Measurements from ENCODE around the gene NRCAM. TPM values are rescaled to one million over a fixed set of nuclear protein-coding genes. Genes with fewer than 3 reads are reported as not detected.
"Not testable (repeated sequence)": the region's sequence is repeated elsewhere in the genome, so short reads cannot be mapped to it uniquely, and the experiment has no call there.

The NRCAM gene
- polyA plus RNA-seq, 2 of the 4 experiments (the other 2 are of a cell fraction): 129 to 210 TPM

- DNase-seq (ENCODE audit: low read depth in 1 of 2, low spot score in 1 of 2); POLR2A ChIA-PET: not testable (repeated sequence)
- CTCF ChIA-PET: interaction anchor here (1.7 kb wide), 1 partner anchor 52 kb away, joined by 3 read pairs; no protein-coding TSS in a partner anchor
Observed at GRCh38 chr7:108393097-108393496, 63.1 kb downstream of the NRCAM start.

GRCh38 chr7:108387686-108388085, 68.5 kb downstream of the NRCAM start:
- ATAC-seq; H3K9me3 ChIP-seq; FAIRE-seq; H3K4me2 ChIP-seq; DNase-seq (ENCODE audit: low read depth in 1 of 2, low spot score in 1 of 2); CTCF ChIA-PET; H3K27ac ChIP-seq; POLR2A ChIA-PET; H3K4me3 ChIP-seq: not testable (repeated sequence)
- WGBS (ENCODE audit: missing lambda C conversion rate): 74% methylated on average over 2 of the region's 2 CpGs
- H3K4me1 ChIP-seq: peaks cover 14% of the 10 kb centered on the region; the same call in 1 of the 3 replicates

More at GRCh38 chr7:108393097-108393496, 63.1 kb downstream of the NRCAM start:
- not testable (repeated sequence) for H3K9me3 ChIP-seq, FAIRE-seq, H3K4me1 ChIP-seq, H3K4me3 ChIP-seq, ATAC-seq, H3K27ac ChIP-seq, H3K4me2 ChIP-seq
- WGBS (ENCODE audit: missing lambda C conversion rate): 95% methylated on average over 10 of the region's 10 CpGs

DNA sequence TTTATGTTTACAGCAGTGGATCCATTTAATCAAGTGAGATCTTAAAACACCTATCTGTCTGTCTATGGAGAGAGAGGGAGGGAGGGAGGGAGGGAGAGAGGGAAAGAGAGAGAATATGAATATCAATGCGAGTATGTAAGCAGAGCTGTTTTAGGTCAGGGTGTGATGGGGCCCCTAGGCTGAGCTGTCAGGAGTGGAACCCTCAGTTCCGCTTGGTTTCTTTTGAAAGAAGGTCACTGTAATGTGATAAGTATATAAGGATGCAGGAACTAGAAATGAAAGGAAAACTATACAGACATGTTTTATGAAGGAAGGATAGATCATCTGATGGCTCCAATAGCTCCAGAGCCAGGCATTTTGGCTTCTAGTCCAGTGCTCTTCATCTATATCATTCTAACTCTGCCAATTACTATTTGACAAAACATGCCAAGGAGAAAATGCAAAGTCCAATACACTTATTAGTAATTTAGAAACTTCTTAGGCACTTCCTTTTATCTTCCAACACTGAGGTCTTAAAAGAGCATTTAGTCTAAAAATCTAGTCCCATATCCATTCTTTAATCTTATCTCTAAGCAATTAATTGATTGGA, 70.3 kb downstream of the NRCAM start:
- WGBS (ENCODE audit: missing lambda C conversion rate): 90% methylated on average over 2 of the region's 2 CpGs
- peak in 1 of 2 experiments; percentile 38; a peak in 2 of 6 replicates for ATAC-seq

More for the DNA sequence above, 70.3 kb downstream of the NRCAM start:
- no peak overlapping the region for H3K4me2 ChIP-seq
- H3K4me1 ChIP-seq: peaks cover 14% of the 10 kb centered on the region; the same call in 1 of the 3 replicates
- CTCF ChIA-PET: interaction anchor here (0.6 to 2.5 kb wide), 4 partner anchors 21 to 44 kb away, joined by 3 to 8 read pairs (median 4); no protein-coding TSS in a partner anchor
- POLR2A ChIA-PET: no interaction called here
- no peak overlapping the region; a peak in 1 of 6 replicates for H3K27ac ChIP-seq
- TF ChIP-seq CBX8 (IDR thresholded peaks at IDR 0.05) (no peak), HEYL (CRISPR knock-in tag; IDR thresholded peaks at IDR 0.05) (no peak), EHF (CRISPR knock-in tag; IDR thresholded peaks at IDR 0.05) (no peak), HOXB13 (CRISPR knock-in tag; IDR thresholded peaks at IDR 0.05; ENCODE audit: low read depth) (no peak), RNF2 (IDR thresholded peaks at IDR 0.05; ENCODE audit: borderline replicate concordance, low read depth) (no peak), NPAS2 (CRISPR knock-in tag; IDR thresholded peaks at IDR 0.05; ENCODE audit: borderline replicate concordance) (no peak), ZSCAN20 (CRISPR knock-in tag; IDR thresholded peaks at IDR 0.05) (no peak), CEBPB (IDR thresholded peaks at IDR 0.05) (no peak), BCL3 (IDR thresholded peaks at IDR 0.05) (no peak)
- TF ChIP-seq, protein P1, sequence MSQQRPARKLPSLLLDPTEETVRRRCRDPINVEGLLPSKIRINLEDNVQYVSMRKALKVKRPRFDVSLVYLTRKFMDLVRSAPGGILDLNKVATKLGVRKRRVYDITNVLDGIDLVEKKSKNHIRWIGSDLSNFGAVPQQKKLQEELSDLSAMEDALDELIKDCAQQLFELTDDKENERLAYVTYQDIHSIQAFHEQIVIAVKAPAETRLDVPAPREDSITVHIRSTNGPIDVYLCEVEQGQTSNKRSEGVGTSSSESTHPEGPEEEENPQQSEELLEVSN (IDR thresholded peaks at IDR 0.05; ENCODE audit: borderline replicate concordance, low read depth): no peak
- TF ChIP-seq, protein P2, sequence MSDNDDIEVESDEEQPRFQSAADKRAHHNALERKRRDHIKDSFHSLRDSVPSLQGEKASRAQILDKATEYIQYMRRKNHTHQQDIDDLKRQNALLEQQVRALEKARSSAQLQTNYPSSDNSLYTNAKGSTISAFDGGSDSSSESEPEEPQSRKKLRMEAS (IDR thresholded peaks at IDR 0.05): no peak
- TF ChIP-seq, protein P3, sequence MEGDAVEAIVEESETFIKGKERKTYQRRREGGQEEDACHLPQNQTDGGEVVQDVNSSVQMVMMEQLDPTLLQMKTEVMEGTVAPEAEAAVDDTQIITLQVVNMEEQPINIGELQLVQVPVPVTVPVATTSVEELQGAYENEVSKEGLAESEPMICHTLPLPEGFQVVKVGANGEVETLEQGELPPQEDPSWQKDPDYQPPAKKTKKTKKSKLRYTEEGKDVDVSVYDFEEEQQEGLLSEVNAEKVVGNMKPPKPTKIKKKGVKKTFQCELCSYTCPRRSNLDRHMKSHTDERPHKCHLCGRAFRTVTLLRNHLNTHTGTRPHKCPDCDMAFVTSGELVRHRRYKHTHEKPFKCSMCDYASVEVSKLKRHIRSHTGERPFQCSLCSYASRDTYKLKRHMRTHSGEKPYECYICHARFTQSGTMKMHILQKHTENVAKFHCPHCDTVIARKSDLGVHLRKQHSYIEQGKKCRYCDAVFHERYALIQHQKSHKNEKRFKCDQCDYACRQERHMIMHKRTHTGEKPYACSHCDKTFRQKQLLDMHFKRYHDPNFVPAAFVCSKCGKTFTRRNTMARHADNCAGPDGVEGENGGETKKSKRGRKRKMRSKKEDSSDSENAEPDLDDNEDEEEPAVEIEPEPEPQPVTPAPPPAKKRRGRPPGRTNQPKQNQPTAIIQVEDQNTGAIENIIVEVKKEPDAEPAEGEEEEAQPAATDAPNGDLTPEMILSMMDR (IDR thresholded peaks at IDR 0.05): no peak
- TF ChIP-seq, protein P4, sequence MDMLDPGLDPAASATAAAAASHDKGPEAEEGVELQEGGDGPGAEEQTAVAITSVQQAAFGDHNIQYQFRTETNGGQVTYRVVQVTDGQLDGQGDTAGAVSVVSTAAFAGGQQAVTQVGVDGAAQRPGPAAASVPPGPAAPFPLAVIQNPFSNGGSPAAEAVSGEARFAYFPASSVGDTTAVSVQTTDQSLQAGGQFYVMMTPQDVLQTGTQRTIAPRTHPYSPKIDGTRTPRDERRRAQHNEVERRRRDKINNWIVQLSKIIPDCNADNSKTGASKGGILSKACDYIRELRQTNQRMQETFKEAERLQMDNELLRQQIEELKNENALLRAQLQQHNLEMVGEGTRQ (IDR thresholded peaks at IDR 0.05): no peak
- H3K4me3 ChIP-seq: no peak overlapping the region
- no peaks in the 10 kb centered on the region for H3K9me3 ChIP-seq
- FAIRE-seq (no peak), DNase-seq (ENCODE audit: low read depth in 1 of 2, low spot score in 1 of 2) (no peak)
